Tibial nerve (tissue), 4 donors: ENCODE data around the gene SLC6A6.

ENCODE experiments used
- EP300 ChIP-seq, 2 donors: sonication (generic); formaldehyde crosslinking; IDR thresholded peaks; one replicate each; pipeline ENCODE4 v1.6.1; 2017; ENCODE audit warnings: antibody characterized with exemption in 2 of 2, mild to moderate bottlenecking in 1 of 2
- POLR2A ChIP-seq, 2 donors: fragments of 450-650 bp; IDR thresholded peaks; one replicate each; pipeline ENCODE4 v1.6.1; 2017; ENCODE audit warnings: antibody characterized with exemption in 2 of 2, mild to moderate bottlenecking in 2 of 2, moderate library complexity in 2 of 2
- TF ChIP-seq, protein P1 (sequence below), 5 experiments: fragments of 200-600 bp in 3 of 5; fragments of 450-650 bp in 2 of 5; sonication (generic) in 3 of 5; IDR thresholded peaks; one replicate each; pipeline ENCODE4 v1.5.1; 2016 to 2019; ENCODE audit warnings: antibody characterized with exemption in 5 of 5, mild to moderate bottlenecking in 3 of 5, moderate library complexity in 2 of 5

DNA sequence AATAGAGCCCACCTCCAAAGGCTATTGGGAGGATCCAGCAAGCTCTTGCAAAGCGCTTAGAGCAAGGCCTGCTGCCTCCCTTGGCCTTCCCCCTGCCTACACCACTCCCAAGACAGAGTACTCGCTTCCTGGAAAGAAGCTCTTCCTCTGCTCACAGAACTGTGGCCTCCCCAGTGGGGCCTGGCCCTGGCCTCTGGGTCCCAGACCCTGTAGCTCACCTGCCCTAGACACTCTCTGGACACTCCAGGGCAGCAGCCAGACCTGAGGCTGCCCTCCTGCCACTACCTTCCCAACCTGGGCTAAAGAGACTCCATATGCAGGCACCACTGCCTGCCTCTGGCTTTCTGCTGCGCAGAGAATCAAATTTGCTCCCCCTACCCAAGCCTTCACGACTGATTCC is 87.8 kb downstream of the SLC6A6 start:
- TF ChIP-seq, protein P1, sequence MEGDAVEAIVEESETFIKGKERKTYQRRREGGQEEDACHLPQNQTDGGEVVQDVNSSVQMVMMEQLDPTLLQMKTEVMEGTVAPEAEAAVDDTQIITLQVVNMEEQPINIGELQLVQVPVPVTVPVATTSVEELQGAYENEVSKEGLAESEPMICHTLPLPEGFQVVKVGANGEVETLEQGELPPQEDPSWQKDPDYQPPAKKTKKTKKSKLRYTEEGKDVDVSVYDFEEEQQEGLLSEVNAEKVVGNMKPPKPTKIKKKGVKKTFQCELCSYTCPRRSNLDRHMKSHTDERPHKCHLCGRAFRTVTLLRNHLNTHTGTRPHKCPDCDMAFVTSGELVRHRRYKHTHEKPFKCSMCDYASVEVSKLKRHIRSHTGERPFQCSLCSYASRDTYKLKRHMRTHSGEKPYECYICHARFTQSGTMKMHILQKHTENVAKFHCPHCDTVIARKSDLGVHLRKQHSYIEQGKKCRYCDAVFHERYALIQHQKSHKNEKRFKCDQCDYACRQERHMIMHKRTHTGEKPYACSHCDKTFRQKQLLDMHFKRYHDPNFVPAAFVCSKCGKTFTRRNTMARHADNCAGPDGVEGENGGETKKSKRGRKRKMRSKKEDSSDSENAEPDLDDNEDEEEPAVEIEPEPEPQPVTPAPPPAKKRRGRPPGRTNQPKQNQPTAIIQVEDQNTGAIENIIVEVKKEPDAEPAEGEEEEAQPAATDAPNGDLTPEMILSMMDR (IDR thresholded peaks at IDR 0.05): no peak
- no peak for TF ChIP-seq EP300 (IDR thresholded peaks at IDR 0.05)
- TF ChIP-seq POLR2A (IDR thresholded peaks at IDR 0.05): no peak
